ENCODE data around the gene CCNH. TPM values are rescaled to one million over a fixed set of nuclear protein-coding genes. Genes with fewer than 3 reads are reported as not detected.

CCNH gene
- total RNA-seq, 1 experiment from 2014 or later, result 38.3 TPM

DNA sequence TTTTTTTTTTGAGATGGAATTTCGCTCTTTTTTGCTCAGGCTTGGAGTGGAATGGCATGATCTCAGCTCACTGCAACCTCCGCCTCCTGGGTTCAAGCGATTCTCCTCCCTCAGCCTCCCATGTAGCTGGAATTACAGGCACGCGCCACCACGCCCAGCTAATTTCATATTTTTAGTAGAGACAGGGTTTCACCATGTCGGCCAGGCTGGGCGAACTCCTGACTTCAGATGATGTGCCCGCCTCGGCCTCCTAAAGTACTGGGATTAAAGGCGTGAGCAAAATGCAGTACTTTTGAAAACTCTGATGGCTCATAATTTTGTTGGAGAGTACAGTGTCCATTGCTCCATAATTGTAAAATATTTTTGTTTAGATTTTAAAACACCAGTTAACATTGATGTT, 52.6 kb downstream of the CCNH start:
- no peaks in the 10 kb centered on the region for H3K27me3 Mint-ChIP-seq (ENCODE audit: low read depth)
- H3K27ac Mint-ChIP-seq, result no peak overlapping the region
- Histone ChIP-seq H3K27me3 (ENCODE audit: insufficient read depth, low read length) (no peaks in the 10 kb centered on the region), H3K79me1 (ENCODE audit: insufficient read depth, low read depth, low read length, poor library complexity, severe bottlenecking) (no peaks in the 10 kb centered on the region), H2BK15ac (ENCODE audit: low read depth, low read length) (no peak overlapping the region), H3T11ph (ENCODE audit: low read length) (no peak overlapping the region), H3K14ac (ENCODE audit: insufficient read depth, low read length) (no peak overlapping the region), H4K91ac (ENCODE audit: insufficient read length, low read depth, low read length) (no peak overlapping the region), H2BK20ac (ENCODE audit: low read depth, low read length, poor library complexity, severe bottlenecking) (no peak overlapping the region), H3K23me2 (ENCODE audit: insufficient read length, low read depth, low read length, poor library complexity, severe bottlenecking) (no peaks in the 10 kb centered on the region), H2BK120ac (ENCODE audit: low read depth, low read length, poor library complexity, severe bottlenecking) (no peak overlapping the region), H4K5ac (ENCODE audit: insufficient read length, low read depth, low read length) (no peak overlapping the region), H2BK5ac (ENCODE audit: insufficient read length, low read length) (no peak overlapping the region), H3K27ac (ENCODE audit: insufficient read length, low read depth, low read length) (no peak overlapping the region), H2AFZ (ENCODE audit: low read length) (no peak overlapping the region), H3K4ac (ENCODE audit: low read depth, low read length) (no peak overlapping the region), H3K23ac (ENCODE audit: insufficient read length, low read depth, low read length) (no peak overlapping the region), H3K79me2 (ENCODE audit: insufficient read depth, low read length) (no peaks in the 10 kb centered on the region), H3K4me2 (ENCODE audit: insufficient read depth, insufficient read length, low read length) (no peak overlapping the region), H4K20me1 (ENCODE audit: control insufficient read depth, insufficient read depth, insufficient read length) (no peaks in the 10 kb centered on the region), H3K56ac (ENCODE audit: insufficient read length, low read depth, low read length) (no peak overlapping the region), H2AK5ac (ENCODE audit: insufficient read length, low read length) (no peak overlapping the region), H3K9ac (ENCODE audit: extremely low read depth, insufficient read length, low read length) (no peak overlapping the region), H4K8ac (replicated peaks; ENCODE audit: insufficient read length, low read depth, low read length) (no peak overlapping the region), H3K9me3 (ENCODE audit: control insufficient read depth, low read depth, low read length) (no peaks in the 10 kb centered on the region), H3K18ac (ENCODE audit: insufficient read length, low read depth, low read length) (no peak overlapping the region), H2BK12ac (ENCODE audit: insufficient read length, low read depth, low read length) (no peak overlapping the region), H3K4me1 (ENCODE audit: insufficient read depth, low read length) (no peaks in the 10 kb centered on the region; the same call in 1 of the 2 replicates)
- H3K4me1 Mint-ChIP-seq, result peaks cover 13 to 14% of the 10 kb centered on the region in 2 experiments
- TF ChIP-seq, protein P1, sequence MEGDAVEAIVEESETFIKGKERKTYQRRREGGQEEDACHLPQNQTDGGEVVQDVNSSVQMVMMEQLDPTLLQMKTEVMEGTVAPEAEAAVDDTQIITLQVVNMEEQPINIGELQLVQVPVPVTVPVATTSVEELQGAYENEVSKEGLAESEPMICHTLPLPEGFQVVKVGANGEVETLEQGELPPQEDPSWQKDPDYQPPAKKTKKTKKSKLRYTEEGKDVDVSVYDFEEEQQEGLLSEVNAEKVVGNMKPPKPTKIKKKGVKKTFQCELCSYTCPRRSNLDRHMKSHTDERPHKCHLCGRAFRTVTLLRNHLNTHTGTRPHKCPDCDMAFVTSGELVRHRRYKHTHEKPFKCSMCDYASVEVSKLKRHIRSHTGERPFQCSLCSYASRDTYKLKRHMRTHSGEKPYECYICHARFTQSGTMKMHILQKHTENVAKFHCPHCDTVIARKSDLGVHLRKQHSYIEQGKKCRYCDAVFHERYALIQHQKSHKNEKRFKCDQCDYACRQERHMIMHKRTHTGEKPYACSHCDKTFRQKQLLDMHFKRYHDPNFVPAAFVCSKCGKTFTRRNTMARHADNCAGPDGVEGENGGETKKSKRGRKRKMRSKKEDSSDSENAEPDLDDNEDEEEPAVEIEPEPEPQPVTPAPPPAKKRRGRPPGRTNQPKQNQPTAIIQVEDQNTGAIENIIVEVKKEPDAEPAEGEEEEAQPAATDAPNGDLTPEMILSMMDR (conservative IDR thresholded peaks at IDR 0.05), result no peak
- DNase-seq, result no peak
- H3K36me3 Mint-ChIP-seq (ENCODE audit: insufficient read depth in 1 of 3, low read depth in 3 of 3), result peaks cover 3 to 12% (median 10%) of the 10 kb centered on the region in 3 experiments; a peak in 6 of 7 replicates
- WGBS (ENCODE audit: extremely low coverage, insufficient read length, low lambda C conversion rate), result no CpG with 5 or more reads among the region's 11 CpGs
- no peak overlapping the region for H3K4me3 Mint-ChIP-seq
- no peaks in the 10 kb centered on the region for H3K9me3 Mint-ChIP-seq

Measured in H9 (cell line).